Measurements from ENCODE around the gene UNC93A. TPM values are rescaled to one million over a fixed set of nuclear protein-coding genes. Genes with fewer than 3 reads are reported as not detected.

The UNC93A gene
- total and polyA plus RNA-seq, 2 experiments from 2014 or later = 38.8 to 66.6 TPM

GRCh38 chr6:167336844-167337630 lies 45.9 kb downstream of the UNC93A start:
- no peak overlapping the region for H2AFZ ChIP-seq

DNA sequence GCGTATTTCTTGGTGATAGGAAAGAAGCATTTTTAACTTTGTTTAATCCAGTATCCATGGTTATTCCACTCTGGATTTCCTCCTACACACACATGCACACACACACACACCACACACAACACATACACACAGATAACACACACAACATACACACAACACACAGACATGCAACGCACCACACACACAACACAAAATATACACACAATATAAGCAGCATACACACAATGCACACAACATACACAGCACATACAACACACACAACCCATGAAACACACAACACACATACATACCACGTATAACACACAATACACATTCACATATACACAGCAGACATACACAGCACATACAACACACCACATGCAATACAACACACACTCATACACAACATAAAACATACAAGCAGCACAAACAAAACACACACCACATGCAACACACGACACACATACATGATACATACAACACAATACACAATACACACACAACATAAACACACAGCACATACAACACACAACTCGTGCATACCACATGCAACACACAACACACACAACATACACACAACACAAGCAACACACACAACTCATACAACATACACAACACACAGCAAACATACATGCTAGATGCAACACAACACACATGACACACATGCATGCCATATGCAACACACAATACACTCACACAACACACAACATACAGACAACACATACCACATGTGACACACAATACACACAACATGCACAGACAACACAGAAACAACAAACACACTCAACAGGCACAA lies 46.7 kb downstream of the UNC93A start:
- no peaks in the 10 kb centered on the region for H4K20me1 ChIP-seq (ENCODE audit: insufficient read depth, poor library complexity, severe bottlenecking)
- peaks cover 8% of the 10 kb centered on the region for H3K4me1 ChIP-seq (ENCODE audit: insufficient read depth)
- TF ChIP-seq, protein P1, sequence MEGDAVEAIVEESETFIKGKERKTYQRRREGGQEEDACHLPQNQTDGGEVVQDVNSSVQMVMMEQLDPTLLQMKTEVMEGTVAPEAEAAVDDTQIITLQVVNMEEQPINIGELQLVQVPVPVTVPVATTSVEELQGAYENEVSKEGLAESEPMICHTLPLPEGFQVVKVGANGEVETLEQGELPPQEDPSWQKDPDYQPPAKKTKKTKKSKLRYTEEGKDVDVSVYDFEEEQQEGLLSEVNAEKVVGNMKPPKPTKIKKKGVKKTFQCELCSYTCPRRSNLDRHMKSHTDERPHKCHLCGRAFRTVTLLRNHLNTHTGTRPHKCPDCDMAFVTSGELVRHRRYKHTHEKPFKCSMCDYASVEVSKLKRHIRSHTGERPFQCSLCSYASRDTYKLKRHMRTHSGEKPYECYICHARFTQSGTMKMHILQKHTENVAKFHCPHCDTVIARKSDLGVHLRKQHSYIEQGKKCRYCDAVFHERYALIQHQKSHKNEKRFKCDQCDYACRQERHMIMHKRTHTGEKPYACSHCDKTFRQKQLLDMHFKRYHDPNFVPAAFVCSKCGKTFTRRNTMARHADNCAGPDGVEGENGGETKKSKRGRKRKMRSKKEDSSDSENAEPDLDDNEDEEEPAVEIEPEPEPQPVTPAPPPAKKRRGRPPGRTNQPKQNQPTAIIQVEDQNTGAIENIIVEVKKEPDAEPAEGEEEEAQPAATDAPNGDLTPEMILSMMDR (IDR thresholded peaks at IDR 0.05; ENCODE audit: poor library complexity) = no peak
- TF ChIP-seq EZH2phosphoT487 (IDR thresholded peaks at IDR 0.05; ENCODE audit: low read depth, severe bottlenecking, unreplicated experiment) = no peak
- TF ChIP-seq EZH2 (IDR thresholded peaks at IDR 0.05; ENCODE audit: borderline replicate concordance) = no peak
- H3K27ac ChIP-seq = no peak overlapping the region
- H3K27me3 ChIP-seq = no peaks in the 10 kb centered on the region
- no peak for DNase-seq (ENCODE audit: low spot score)
- no peak overlapping the region for H3K4me2 ChIP-seq
- no peaks in the 10 kb centered on the region for H3K79me2 ChIP-seq
- H3K9me2 ChIP-seq (replicated peaks; ENCODE audit: insufficient read depth) = no peaks in the 10 kb centered on the region
- H3K9me3 ChIP-seq (ENCODE audit: low read depth) = no peaks in the 10 kb centered on the region
- 94% methylated on average over 5 of the region's 5 CpGs for WGBS (ENCODE audit: low lambda C conversion rate, missing lambda C conversion rate)
- H2AFZ ChIP-seq = no peak overlapping the region
- H3K4me3 ChIP-seq = no peak overlapping the region
- no peaks in the 10 kb centered on the region for H3K36me3 ChIP-seq (replicated peaks; ENCODE audit: insufficient read depth, low read depth)

More at GRCh38 chr6:167336844-167337630, 45.9 kb downstream of the UNC93A start:
- no peaks in the 10 kb centered on the region for H3K27me3 ChIP-seq
- 93% methylated on average over 19 of the region's 19 CpGs for WGBS (ENCODE audit: low lambda C conversion rate, missing lambda C conversion rate)
- DNase-seq (ENCODE audit: low spot score) = no peak
- H3K4me2 ChIP-seq = no peak overlapping the region
- no peaks in the 10 kb centered on the region for H3K9me3 ChIP-seq (ENCODE audit: low read depth)
- no peaks in the 10 kb centered on the region for H3K79me2 ChIP-seq
- TF ChIP-seq, protein P1 (IDR thresholded peaks at IDR 0.05; ENCODE audit: poor library complexity) = no peak
- TF ChIP-seq EZH2 (IDR thresholded peaks at IDR 0.05; ENCODE audit: borderline replicate concordance) = no peak
- TF ChIP-seq EZH2phosphoT487 (IDR thresholded peaks at IDR 0.05; ENCODE audit: low read depth, severe bottlenecking, unreplicated experiment) = no peak
- H3K9me2 ChIP-seq (replicated peaks; ENCODE audit: insufficient read depth) = no peaks in the 10 kb centered on the region
- H4K20me1 ChIP-seq (ENCODE audit: insufficient read depth, poor library complexity, severe bottlenecking) = no peaks in the 10 kb centered on the region
- H3K4me1 ChIP-seq (ENCODE audit: insufficient read depth) = no peaks in the 10 kb centered on the region
- H3K36me3 ChIP-seq (replicated peaks; ENCODE audit: insufficient read depth, low read depth) = no peaks in the 10 kb centered on the region
- no peak overlapping the region for H3K4me3 ChIP-seq
- no peak overlapping the region for H3K27ac ChIP-seq

GRCh38 chr6:167338541-167339117 lies 47.5 kb downstream of the UNC93A start:
- Histone ChIP-seq H4K20me1 (ENCODE audit: insufficient read depth, poor library complexity, severe bottlenecking) (no peaks in the 10 kb centered on the region), H3K9me2 (replicated peaks; ENCODE audit: insufficient read depth) (no peaks in the 10 kb centered on the region), H3K9me3 (ENCODE audit: low read depth) (no peaks in the 10 kb centered on the region), H3K27ac (no peak overlapping the region), H3K4me3 (no peak overlapping the region), H3K79me2 (no peaks in the 10 kb centered on the region), H3K4me1 (ENCODE audit: insufficient read depth) (peaks cover 9% of the 10 kb centered on the region), H3K27me3 (no peaks in the 10 kb centered on the region), H2AFZ (no peak overlapping the region), H3K36me3 (replicated peaks; ENCODE audit: insufficient read depth, low read depth) (no peaks in the 10 kb centered on the region), H3K4me2 (no peak overlapping the region)
- TF ChIP-seq EZH2 (IDR thresholded peaks at IDR 0.05; ENCODE audit: borderline replicate concordance) (no peak), EZH2phosphoT487 (IDR thresholded peaks at IDR 0.05; ENCODE audit: low read depth, severe bottlenecking, unreplicated experiment) (no peak)
- TF ChIP-seq, protein P1 (IDR thresholded peaks at IDR 0.05; ENCODE audit: poor library complexity) = no peak
- 84% methylated on average over 5 of the region's 5 CpGs for WGBS (ENCODE audit: low lambda C conversion rate, missing lambda C conversion rate)
- no peak for DNase-seq (ENCODE audit: low spot score)

Measured in hepatocyte (in vitro differentiated cells).